CD4-positive, alpha-beta T cell treated with Interleukin-15 for 1 hour (primary cell): Measurements from ENCODE around the gene SETBP1.

Experiments used
- DNase-seq: peaks from one replicate; pipeline ENCODE4 v3.0.0-alpha.2; 2020

Gene SETBP1

DNA sequence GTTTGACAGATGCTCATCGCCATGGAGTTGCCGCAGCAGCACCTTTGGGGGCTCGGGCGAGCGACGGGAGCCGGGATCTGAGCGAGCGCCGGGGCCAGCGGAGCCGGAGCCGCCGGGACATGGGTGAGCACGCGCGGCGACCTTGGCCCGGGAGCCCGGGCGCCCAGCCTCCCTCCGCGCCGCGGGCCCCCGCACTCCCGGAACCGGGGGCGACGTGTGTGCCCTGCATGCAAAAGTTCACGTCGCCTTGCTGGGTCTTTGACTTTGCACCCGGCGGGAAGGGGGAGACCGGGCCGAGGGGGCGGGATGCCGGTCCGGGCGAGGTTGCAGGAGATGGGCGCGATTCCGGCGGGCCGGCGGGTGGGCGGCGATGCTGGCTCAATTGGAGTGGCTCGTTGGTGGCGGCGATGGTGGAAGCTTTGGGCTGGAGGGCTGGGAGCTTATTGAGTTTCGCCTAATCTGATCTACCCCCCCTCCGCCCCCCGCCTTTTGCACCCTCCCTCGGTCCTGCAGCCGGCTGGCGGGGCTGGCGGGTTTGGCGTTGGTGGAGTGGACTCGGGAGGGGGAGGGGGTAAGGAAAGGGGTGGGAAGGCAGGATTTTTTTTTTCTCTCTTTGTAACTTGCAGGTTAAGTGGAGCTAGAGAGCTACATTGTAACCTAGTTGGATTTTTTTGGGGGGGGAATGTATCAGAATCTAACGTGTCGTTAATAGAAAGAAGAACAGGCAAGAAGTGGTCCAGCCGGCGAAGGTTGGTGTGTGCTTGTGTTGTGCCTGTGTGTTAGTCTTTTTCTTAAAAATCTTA lies at the start of gene SETBP1:
Gene SETBP1, plus strand, starts transcription at position 616 of the 803 bp plus-strand sequence. CDS start 20,459 bp downstream, outside the sequence.
- DNase-seq = peak; percentile 32

DNA sequence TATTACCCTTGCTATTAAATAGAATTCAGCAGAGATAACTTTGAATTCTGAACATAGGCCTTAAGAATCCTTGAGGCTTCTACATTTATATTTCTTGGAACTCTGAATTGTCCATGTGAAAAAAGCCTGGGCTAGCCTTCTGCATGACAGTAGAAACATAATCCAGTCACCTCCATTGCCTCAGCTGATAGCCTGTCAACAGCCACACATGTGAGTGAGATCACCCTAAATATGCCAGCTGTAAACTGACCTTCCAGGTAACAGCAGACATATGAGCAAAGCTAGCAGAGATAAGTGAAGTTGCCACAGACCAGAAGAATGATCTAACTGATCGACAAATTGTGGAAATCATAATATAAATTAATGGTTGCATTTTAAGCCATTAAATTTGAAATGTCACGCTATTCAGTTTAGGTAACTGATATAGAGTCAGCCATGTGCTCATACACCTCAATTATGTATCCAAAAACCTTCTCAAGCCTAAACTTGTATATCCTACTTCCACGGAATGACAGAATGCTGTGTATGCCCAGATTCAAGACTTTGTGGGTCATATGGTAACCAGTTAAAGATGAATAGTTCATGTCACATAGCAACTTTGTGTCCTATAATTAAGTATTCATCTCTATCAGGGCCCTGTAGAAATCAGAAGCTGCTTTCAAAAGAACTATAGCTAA lies 48.1 kb upstream of the SETBP1 start:
- no peak for DNase-seq

DNA sequence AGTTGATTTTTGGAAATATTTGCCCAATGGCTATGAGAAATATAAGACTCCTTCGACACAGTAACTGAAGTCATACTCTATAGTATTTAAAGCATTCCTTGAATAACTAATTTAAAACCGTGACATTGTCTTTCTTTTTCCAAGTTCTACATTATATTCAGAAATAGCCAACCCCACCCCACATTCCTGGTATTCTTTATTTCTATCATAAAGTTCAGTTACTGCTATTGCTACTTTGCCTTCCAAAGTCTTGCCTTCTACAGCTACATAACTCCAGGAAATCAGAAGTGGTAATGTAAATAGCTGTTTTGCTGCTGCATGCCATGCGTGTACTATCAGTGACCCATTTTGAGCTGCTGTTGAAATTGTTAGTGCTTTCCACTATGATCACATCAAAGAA lies 45.1 kb upstream of the SETBP1 start:
- no peak for DNase-seq

DNA sequence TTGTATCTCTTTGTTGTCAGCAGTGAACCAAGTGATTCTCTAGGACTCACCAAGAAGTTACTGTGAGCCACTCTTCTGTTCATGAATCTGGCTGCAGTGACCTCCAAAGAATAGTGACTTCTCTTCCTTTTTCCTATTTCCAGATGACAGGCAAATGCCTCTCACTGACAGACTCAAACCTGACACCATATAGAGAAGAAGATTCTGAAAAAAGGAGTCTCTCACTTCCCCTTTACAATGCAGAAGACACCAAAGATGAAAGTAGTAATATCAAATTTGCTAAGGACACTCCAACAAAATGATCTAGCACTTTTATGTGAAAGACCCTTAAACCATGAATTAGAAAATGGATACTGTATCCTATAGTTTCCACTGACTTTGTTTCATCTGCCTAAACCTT lies 44.4 kb upstream of the SETBP1 start:
- DNase-seq = no peak

DNA sequence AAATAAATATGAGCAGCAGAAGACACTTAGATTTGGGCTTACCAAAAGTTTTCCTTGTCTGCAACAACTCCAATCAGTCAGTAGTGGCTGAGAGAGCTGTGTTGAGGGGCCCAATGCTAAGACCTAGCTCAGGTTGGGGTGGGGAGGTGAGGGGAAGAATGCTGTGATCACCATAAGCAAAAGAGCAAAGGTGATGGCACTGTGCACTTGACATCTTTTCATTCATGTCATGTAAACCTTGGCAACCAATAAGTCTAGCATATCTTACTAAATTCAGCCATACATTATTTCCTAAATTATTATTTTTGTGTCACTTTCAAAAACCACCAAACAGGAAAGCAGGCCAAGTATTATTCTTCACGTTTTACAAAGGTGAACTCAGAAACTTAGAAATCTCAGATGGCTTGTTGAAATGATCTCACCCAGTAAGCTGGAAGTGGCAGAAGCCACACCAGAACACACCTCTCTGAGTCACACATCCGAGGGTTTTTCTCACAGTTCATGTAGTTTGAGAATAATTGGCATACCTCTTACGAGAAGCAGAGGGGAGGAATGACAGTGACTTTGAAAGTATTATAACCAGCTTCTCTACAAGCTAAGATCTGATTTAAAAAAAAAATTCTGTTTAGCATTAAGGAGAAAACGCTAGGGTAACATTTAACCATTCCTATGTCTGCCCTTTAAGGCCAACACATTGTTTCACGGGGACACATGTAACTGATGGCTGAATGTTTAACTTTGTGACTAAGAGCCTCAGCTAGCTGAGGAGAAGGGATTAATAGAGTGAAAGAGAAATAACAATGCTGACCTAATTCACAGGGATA lies 43.3 kb upstream of the SETBP1 start:
- no peak for DNase-seq

DNA sequence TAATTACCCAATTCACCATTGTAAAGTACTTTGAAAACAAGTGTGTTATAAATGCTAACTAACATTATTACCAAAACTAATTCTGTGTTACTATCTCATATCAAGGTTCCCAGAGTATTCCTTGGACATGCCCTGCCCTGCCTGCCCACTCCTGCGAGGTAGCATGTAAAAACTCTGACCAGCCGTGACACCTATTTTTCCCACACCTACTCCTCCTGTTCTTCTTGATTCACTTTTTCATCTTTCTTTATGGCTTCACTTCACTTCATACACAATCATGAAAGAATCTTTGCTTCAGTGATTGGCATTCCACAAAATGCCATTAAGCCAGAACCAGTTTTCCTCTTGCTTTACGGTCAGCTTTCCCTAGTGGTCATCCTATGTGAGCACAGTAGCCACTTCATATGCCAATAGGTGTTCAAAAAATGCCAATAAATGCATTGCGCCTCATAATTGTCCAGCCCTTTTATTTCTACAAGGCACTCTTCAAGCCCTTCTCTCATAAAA lies 42.6 kb upstream of the SETBP1 start:
- no peak for DNase-seq

DNA sequence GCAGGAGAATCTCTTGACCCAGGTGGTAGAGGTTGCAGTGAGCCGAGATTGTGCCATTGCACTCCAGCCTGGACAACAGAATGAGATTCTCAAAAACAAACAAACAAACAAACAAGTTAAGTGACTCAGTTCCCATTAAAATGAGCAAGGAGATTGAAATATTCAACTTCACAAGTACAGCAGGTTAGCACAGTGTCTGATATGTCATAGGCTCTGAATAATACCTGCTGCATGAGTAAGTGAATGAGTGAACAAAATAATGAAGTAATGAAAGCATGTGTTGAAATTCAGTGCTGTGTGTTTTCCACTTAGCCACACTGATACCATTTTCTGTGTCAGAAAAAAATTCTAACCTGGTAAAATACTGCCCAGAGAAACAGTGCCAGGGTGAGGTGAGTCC lies 41.9 kb upstream of the SETBP1 start:
- DNase-seq = no peak

DNA sequence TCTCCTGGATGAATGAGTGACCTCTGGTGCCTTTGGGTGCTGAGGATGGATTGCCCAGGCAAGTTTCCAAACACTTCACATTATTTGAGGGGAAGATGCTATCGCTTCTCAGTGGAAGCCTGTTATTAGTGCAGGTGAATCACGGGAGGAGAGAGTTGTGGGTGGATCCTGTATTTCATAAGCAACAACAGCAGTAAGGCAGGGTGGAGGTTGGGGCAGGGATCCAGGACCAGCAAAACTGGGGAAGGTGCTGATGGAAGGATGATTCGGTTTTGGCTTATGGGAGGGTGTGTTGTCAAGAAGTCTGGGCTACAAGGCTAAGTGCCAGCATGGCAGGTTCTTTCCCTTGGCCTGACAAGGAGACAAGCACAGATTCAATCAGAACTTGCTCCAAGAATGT lies 37.7 kb upstream of the SETBP1 start:
- DNase-seq = no peak

DNA sequence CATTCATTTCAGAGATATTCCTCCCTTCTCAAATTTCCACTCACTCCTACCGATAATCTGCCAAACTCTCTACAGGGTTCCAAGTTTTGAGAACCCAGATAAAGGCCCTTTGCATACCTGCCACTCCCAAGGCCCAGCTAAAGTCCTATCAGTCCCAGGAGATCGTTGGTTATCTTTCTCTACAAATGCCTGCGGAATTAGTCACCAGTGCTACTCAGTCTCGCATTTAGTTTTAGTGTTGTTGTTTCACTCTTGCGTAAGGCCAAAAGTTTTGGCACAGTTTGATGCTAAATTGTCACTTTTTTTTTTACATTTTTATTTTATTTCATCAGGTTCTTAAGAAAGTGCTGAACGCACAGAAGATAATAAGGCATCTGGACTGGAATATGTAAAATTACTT lies 29.2 kb upstream of the SETBP1 start:
- DNase-seq = no peak

DNA sequence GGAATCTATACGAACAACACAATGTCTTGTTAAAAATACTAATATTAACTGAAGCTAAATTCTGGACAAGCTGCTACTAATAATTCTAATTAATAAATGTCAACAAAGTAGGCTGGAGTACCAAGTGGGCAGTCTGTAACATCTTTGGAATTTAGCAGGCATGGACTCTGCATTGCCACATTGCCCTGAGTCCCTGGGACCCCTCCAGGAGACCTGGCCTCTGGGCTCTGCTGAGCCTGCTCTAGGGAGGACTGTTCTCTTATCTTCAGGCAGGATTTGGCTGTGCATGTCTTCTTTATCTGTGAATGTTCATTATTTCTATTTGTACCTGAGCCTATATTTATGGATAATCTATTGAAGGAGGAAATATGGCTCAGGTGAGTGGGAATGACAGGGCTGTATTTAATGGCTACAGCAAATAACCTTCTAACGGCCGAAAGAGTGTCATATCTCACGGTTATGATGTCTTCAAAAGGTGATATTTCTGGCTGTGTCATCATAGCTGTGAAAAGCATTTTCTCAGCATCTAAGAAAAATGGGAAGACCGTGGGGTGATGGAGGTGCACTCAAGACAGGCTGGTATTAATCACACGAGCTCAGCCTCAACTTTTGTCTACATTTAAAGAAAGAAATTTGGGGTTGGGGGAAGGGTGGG lies 28.6 kb upstream of the SETBP1 start:
- DNase-seq = no peak

DNA sequence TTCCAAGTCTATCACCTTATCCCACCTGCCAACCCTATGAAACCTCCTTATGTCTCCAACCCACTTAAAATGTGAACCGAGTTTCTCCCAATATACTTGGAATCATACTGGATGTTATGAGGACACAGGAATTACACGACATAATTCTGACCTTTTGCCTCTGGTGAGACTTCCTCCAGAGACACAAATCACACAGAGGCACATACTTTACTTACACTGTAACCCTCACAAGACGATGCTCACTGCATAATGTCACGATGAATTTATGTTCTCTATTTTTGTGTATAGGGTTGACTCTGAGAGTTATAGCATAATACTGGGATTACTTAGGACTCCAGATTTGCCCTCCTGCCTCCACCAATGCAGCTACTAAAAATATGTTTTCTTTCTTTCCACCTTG lies 28.0 kb upstream of the SETBP1 start:
- no peak for DNase-seq

DNA sequence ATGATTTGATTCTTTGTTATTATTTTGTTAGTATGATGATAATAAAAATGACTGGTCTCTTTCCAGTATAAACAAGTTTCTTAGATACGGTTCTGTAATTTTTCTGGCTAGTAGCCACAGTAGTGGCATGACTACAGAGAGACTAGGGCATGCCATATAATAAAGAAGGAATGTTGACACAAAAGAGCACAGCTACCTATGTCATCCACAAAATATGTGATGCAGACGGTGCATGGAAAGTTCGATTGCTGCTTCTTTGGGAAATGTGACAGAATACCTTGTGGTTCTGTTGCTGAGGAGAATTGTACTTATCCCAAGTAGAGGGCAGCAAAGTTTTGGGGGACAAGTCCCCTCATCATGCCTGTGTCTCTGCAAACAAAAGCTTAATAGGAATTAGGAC lies 26.1 kb upstream of the SETBP1 start:
- no peak for DNase-seq

DNA sequence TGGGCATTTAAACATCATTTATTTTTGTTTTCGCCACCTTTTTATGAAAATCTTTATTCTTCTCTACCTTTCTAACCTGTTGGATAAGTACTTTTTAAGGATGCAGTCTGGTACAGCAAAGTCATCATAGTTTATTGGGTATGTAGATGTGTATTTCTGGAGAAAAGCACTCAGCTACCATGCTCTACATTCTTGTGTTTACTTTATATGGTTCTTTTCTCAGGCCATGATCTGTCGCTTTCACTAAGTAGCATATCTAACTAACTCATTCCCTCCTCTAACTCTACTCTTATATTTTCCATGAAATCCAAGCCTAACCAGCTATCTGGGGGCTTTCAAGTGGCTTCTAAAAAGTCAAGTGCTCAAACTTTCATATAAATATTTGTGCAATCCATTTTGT lies 25.3 kb upstream of the SETBP1 start:
- no peak for DNase-seq

DNA sequence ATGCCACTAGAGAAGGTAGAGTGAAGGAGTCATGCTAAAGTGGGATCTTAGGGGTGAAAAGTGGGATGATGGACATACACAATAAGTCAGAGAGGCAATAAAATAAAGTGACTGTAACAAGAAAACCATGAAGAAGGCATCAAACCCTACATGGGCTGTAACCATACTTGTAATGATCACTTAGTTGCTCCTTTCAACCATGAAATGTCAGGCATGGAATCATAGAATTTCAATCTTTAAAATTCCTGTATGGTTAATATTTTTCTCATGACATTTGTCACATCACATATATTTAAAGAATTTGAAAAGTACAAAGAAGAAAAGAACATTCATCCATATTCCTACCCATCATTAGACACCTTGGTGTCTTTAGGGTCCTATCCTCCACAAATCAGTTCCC lies 20.9 kb upstream of the SETBP1 start:
- no peak for DNase-seq

DNA sequence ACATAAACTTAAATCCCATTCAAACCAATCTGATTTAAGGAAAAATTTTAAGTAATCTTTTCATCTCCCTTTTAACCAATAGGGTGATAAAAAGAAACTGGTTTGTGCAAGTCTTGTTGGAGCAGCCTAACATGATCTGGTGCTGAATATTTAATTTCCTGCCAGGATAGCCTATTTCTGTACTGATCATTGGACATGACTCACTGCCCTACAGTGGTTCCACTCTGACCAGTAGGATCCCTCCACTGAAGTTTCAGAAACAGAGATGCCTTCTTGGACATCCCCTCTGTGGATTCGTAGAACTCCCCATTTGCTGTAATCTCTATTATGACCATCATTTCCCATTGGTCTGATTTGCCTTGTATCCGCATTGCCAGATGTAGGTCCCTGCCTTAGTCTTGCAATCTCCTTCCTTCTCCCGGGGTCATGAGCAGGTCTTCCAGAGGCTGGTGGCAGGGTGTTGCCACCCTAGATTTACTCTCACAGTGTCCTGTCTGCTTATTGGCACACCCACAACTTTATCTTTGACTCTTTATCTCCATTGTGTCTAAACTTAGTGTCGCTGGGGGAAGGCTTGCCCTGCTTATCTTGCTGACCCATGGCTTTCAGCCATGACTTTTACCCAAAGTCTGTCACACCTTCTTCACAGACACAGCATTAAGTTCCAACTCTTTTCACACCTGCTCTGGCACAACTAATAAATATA lies 12.3 kb upstream of the SETBP1 start:
- no peak for DNase-seq

DNA sequence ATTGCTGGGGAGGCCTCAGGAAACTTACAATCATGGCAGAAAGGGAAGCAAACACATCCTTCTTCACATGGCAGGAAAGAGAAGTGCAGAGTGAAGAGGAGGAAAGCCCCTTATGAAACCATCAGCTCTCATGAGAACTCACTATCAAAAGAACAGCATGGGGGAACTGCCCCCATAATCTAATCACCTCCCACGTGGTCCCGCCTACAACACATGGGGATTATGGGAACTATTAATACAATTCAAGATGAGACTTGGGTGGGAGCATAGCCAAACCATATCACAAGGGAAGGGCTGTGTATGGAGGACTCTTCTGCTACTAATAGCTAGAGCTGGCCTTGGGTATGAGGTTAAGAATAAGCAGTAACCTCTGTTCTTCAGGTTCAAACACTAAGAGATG lies 8.8 kb upstream of the SETBP1 start:
- no peak for DNase-seq

DNA sequence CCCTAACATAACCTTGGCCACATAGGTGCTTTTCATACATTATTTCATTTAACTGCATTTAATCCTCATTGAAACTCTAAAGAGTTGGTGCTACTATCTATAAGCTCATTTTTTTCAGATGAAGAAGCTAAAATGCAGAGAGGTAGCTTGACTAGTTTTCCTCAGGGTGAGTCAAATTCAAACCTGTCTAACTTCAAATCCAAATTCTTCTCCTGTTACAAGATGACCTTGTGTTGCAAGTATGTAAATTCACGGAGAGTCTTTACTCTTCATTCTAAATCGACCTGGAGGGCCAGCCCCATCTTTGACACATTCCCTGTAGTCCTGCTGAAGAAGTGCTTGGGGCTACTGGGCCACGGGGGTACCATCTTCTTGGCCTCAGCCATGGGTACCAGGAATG lies 8.2 kb upstream of the SETBP1 start:
- no peak for DNase-seq

DNA sequence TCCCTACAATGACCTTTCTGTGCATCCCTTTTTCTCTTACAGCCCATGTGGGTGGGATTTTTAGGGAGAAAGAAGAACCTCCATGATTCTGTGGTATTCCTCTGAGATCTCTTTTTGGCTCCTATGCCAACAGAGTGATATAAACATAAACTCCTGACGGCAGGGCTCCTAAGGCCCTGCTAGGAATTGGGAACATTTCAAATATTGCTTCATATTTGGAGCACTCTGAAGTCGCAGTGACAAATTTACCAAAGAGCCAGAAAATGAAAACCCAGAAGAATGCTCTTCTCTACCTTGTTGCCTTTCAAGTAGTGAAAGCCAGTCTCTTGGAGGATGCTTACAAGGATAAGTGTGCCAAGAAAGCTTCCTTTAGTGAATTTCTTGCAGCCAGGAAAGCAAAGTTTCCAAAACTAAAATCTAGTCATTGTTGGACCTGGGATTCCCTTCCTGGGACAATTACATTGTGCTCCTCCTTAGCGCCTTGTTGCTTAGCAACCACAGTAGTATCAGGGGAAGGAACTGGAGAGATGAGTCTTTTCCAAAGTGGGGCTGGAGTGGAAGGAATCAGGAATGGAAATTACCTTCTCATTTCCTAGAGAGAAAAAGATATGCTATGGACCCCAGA lies 7.3 kb upstream of the SETBP1 start:
- DNase-seq = no peak

DNA sequence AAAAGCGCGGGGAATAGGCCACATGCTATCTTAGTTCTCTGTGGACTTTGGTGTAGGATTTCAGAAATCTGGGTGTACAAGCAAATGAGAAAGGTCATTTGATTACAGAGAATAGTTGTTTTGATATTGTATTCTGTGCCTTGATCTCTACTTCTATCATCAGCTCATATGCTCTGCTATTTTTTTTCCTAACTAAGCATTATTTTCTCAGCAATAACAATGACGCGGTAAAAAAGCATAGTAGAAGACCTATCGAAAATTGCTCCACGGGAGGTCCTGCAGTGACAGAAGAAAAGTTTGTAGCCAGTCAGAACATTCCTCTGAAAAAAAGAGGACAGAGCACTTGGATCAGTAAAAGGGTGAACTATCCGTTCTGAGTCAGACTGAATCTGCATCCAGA lies 2.8 kb upstream of the SETBP1 start:
- no peak for DNase-seq

DNA sequence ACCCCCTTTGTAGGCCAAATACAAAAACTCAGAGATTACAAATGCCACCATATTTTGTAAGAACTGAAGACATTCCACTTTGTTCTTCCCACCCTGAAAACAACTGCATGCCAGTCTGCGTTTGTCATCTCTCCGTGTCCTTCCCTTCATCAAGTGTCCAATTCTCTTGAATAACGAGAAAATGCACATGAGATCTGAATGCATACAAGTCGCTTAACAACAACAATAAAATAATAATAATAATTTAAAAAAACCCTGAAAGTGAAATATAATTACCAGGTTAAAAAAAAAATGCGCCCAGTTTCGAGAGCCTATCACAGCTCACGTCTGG lies 2.0 kb upstream of the SETBP1 start:
- DNase-seq = no peak

DNA sequence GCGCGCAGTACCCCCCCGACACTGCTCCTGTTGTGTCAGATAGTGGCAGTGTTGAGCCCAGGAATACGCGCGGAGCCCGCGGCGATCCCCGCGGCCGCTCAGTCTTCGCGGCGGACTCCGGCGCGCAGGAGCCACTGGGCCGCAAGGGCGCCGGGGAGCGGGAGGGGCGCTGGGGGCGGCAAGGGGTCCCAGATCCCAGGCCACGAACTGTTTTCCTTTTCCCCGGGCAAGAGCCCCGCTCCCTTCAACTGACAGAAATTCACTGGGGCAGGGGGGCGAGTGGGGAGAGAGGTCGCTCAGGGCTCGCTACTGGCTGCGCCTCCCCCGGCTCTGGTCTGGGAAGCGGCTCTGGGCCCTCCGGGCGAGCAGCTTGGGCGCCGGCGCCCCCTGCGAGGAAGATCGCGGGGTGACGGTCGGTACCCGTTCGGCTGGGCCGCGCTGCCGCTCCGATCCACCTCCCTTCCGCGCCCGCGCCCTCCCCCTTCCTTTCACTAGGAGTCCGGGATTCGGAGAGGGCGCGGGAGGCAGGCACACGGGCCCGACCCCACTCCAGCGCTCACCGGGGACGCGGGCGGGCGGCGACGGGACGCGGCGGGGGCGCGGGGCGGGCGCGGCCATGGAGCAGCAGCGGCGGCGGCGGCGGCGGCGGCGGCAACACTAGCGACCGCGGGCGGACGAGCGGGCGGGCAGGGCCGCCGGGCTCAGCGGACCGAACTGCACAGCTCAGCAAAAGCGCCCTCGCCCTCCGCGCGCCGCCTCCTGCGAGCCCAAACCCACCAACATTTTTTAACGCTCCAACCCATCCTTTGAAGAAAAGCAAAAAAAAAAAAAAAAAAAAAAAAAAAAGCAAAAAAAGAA lies 1.4 kb upstream of the SETBP1 start:
- peak; percentile 80 for DNase-seq
